ENCODE data around the gene NCAN.
A peak's percentile ranks its signal among the peaks of the same experiment; 100 is the strongest.

NCAN gene

GRCh38 chr19:19185853-19186740, 25.7 kb upstream of the NCAN start:
- DNase-seq (ENCODE audit: low read depth) = no peak

GRCh38 chr19:19186742-19187141, 25.0 kb upstream of the NCAN start:
- no peak for DNase-seq (ENCODE audit: low read depth)
- TF ChIP-seq, protein P1, sequence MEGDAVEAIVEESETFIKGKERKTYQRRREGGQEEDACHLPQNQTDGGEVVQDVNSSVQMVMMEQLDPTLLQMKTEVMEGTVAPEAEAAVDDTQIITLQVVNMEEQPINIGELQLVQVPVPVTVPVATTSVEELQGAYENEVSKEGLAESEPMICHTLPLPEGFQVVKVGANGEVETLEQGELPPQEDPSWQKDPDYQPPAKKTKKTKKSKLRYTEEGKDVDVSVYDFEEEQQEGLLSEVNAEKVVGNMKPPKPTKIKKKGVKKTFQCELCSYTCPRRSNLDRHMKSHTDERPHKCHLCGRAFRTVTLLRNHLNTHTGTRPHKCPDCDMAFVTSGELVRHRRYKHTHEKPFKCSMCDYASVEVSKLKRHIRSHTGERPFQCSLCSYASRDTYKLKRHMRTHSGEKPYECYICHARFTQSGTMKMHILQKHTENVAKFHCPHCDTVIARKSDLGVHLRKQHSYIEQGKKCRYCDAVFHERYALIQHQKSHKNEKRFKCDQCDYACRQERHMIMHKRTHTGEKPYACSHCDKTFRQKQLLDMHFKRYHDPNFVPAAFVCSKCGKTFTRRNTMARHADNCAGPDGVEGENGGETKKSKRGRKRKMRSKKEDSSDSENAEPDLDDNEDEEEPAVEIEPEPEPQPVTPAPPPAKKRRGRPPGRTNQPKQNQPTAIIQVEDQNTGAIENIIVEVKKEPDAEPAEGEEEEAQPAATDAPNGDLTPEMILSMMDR (IDR thresholded peaks at IDR 0.05; ENCODE audit: control insufficient read depth, insufficient read depth, low read depth, low read length, missing control alignments) = no peak
- no peak overlapping the region for H3K4me3 ChIP-seq (ENCODE audit: control insufficient read depth, low read depth, low read length)

More at GRCh38 chr19:19185853-19186740, 25.7 kb upstream of the NCAN start:
- no peak overlapping the region for H3K4me3 ChIP-seq (ENCODE audit: control insufficient read depth, low read depth, low read length)
- TF ChIP-seq, protein P1 (IDR thresholded peaks at IDR 0.05; ENCODE audit: control insufficient read depth, insufficient read depth, low read depth, low read length, missing control alignments) = peak; percentile 69

DNA sequence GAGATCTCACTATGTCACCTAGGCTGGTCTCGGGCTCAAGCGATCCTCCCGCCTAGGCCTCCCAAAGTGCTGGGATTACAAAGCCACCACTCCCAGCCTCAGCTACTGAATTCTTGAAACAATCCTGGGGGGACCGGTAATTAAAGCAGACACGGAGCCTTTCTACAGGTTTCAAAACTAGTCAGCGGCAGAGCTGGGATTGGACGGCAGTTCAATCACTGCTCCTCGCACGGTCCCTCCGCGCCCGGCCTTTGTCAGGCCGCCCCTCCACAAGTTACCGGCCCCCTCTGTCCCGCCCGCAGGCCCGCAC, 20.0 kb upstream of the NCAN start:
- no peak for DNase-seq (ENCODE audit: low read depth)
- H3K4me3 ChIP-seq (ENCODE audit: control insufficient read depth, low read depth, low read length) = peak overlapping the region; percentile 99
- TF ChIP-seq, protein P1 (IDR thresholded peaks at IDR 0.05; ENCODE audit: control insufficient read depth, insufficient read depth, low read depth, low read length, missing control alignments) = no peak

DNA sequence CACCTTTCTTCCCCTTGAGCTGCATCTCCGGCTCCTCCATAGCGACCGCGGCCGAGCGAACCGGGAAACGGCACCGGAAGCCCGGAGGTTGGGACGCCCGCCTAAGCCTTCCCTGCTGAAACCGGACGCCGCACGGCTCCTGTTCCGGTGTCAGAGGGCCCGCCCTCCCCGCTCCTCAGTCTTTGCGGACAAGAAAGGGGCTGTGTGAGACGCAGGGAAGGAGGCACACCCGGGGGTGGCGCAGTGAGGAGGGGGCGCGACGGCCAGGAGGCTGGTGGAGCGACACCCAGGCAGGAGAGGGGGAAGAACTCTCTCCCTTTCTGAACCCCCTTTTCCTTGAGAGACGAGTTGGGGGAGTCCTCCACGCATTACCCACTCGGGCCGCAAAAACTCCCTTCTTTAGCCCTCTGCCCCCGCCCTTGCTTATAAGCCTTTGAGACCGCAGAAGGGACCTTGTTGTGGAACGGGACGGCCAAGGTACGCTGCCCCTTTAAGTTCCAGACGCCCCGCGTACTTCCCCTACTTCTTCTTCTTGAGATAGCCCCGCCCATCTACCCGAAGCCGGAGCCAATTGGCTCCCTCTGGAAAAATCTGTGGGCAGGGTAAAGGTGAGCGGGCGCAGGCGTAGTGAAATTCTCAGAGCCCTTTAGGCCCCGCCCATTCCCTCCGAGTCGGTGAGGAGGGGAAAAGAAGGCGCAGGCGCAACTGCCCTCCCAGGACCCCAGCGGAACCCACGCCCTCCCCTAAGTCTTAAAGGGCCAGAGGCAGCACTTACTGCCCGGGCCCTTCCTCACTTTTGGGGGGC, 19.5 kb upstream of the NCAN start, which contains the start of the genes BORCS8 and RFXANK:
Gene BORCS8 (minus strand): TSS at position 75 of the 805 bp plus-strand sequence. CDS start 35 bp downstream, at position 40.
Gene RFXANK (plus strand): TSS at position 181 of the 805 bp plus-strand sequence. CDS start 1,689 bp downstream, outside the sequence.
- H3K4me3 ChIP-seq (ENCODE audit: control insufficient read depth, low read depth, low read length) = peak within 1 kb of the TSS; percentile 99
- TF ChIP-seq, protein P1 (IDR thresholded peaks at IDR 0.05; ENCODE audit: control insufficient read depth, insufficient read depth, low read depth, low read length, missing control alignments) = no peak
- DNase-seq (ENCODE audit: low read depth) = peak; percentile 94

GRCh38 chr19:19192910-19193423, 18.8 kb upstream of the NCAN start:
- DNase-seq (ENCODE audit: low read depth) = no peak
- TF ChIP-seq, protein P1 (IDR thresholded peaks at IDR 0.05; ENCODE audit: control insufficient read depth, insufficient read depth, low read depth, low read length, missing control alignments) = no peak
- H3K4me3 ChIP-seq (ENCODE audit: control insufficient read depth, low read depth, low read length) = peak overlapping the region; percentile 99

DNA sequence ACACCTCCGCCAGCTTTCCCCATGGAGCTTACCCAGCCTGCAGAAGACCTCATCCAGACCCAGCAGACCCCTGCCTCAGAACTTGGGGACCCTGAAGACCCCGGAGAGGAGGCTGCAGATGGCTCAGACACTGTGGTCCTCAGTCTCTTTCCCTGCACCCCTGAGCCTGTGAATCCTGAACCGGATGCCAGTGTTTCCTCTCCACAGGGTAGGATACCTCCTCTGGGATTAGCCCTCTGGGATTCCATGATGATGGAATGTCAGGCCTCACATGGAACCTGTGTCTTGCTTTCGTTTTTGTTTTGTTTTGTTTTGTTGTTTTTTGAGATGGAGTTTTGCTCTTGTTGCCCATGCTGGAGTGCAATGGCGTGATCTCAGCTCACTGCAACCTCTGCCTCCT, 17.8 kb upstream of the NCAN start:
- TF ChIP-seq, protein P1 (IDR thresholded peaks at IDR 0.05; ENCODE audit: control insufficient read depth, insufficient read depth, low read depth, low read length, missing control alignments) = no peak
- no peak for DNase-seq (ENCODE audit: low read depth)
- H3K4me3 ChIP-seq (ENCODE audit: control insufficient read depth, low read depth, low read length) = peak overlapping the region; percentile 99
